Activated T-cell treated with anti-CD3 and anti-CD28 coated beads, Interleukin-2, amount 50 U/mL, for 48 hours (primary cell): ENCODE data around the gene STARD3.

ENCODE experiments used
- DNase-seq, 2 experiments: peaks; one replicate each; pipeline ENCODE4 v3.0.0-alpha.2; 2020

The STARD3 gene

GRCh38 chr17:39604911-39605491, 31.9 kb upstream of the STARD3 start:
- DNase-seq: no peak

GRCh38 chr17:39605492-39606433, 31.2 kb upstream of the STARD3 start:
- peak; percentile 47 to 54 for DNase-seq

- DNase-seq: no peak
These were observed 30.4 kb upstream of the STARD3 start for GRCh38 chr17:39606434-39607056.

- no peak for DNase-seq
These were observed 29.7 kb upstream of the STARD3 start for GRCh38 chr17:39607057-39607850.

- no peak for DNase-seq
These were observed 29.2 kb upstream of the STARD3 start, which contains the start of gene NEUROD2 for GRCh38 chr17:39607851-39608130. Gene NEUROD2 (minus strand): TSS chr17:39607920. CDS start chr17:39606599, 1,321 bp downstream.

- no peak for DNase-seq
These were observed 28.6 kb upstream of the STARD3 start for GRCh38 chr17:39608142-39608981.

- peak in 1 of 2 experiments; percentile 13 for DNase-seq
These were observed 27.4 kb upstream of the STARD3 start for GRCh38 chr17:39609416-39610025.

GRCh38 chr17:39611401-39612112, 25.4 kb upstream of the STARD3 start:
- DNase-seq: no peak

- DNase-seq: no peak
These were observed 24.6 kb upstream of the STARD3 start for GRCh38 chr17:39612291-39612894.

GRCh38 chr17:39612935-39613464, 23.9 kb upstream of the STARD3 start:
- DNase-seq: no peak

GRCh38 chr17:39614545-39615157, 22.3 kb upstream of the STARD3 start:
- DNase-seq: no peak

GRCh38 chr17:39615434-39615833, 21.5 kb upstream of the STARD3 start:
- no peak for DNase-seq

- no peak for DNase-seq
These were observed 19.9 kb upstream of the STARD3 start for GRCh38 chr17:39617100-39617445.

GRCh38 chr17:39617446-39618245, 19.3 kb upstream of the STARD3 start:
- peak; percentile 70 to 71 for DNase-seq

- no peak for DNase-seq
These were observed 18.6 kb upstream of the STARD3 start for GRCh38 chr17:39618246-39618913.

- no peak for DNase-seq
These were observed 17.8 kb upstream of the STARD3 start for GRCh38 chr17:39618956-39619785.

- no peak for DNase-seq
These were observed 17.2 kb upstream of the STARD3 start for GRCh38 chr17:39619786-39620101.
